H1 (cell line): ENCODE measurements around the gene UBE3B. TPM values are rescaled to one million over a fixed set of nuclear protein-coding genes. Genes with fewer than 3 reads are reported as not detected.

Source experiments
- CTCF ChIA-PET: fragments of 300-600 bp; sonication (Branson Sonifier 250); formaldehyde crosslinking; loops from one replicate; lab custom pipeline; 2021; ENCODE audit not compliant: partially characterized antibody; lab: Charles Lee
- POLR2A ChIA-PET: fragments of 300-600 bp; sonication (Branson Sonifier 250); formaldehyde crosslinking; loops from one replicate; lab custom pipeline; 2021; ENCODE audit warnings: inconsistent platforms; ENCODE audit not compliant: partially characterized antibody; lab: Charles Lee
- DNase-seq, 2 experiments: peaks; one replicate each; pipeline versions ENCODE4 v3.0.0 to v3.0.0-alpha.2; 2010 to 2022; ENCODE audit warnings: low spot score in 2 of 2, low read depth in 1 of 2, mixed read lengths in 1 of 2
- FAIRE-seq: peaks from 2 replicates; lab custom pipeline; 2011; peaks lifted over from hg19 to GRCh38; lab: Jason Lieb, UNC
- H2AFZ ChIP-seq: 2 replicates; pipeline ENCODE4 v1.8.1; 2012; ENCODE audit warnings: low read length, inconsistent platforms
- H2AK5ac ChIP-seq: 2 replicates; pipeline ENCODE4 v1.6.1; 2013; ENCODE audit warnings: low read depth, low read length
- H2BK120ac ChIP-seq: replicated peaks from 2 replicates; pipeline ENCODE3; 2013; ENCODE audit warnings: low read depth, low read length, inconsistent platforms
- H2BK12ac ChIP-seq: 2 replicates; pipeline ENCODE4 v1.6.1; 2013; ENCODE audit warnings: low read depth, low read length
- H2BK15ac ChIP-seq: 2 replicates; pipeline ENCODE4 v1.6.1; 2013; ENCODE audit warnings: low read length
- H2BK20ac ChIP-seq: 2 replicates; pipeline ENCODE4 v1.6.1; 2013; ENCODE audit warnings: low read length
- H2BK5ac ChIP-seq: 2 replicates; pipeline ENCODE4 v1.6.1; 2013; ENCODE audit warnings: low read depth, low read length
- H3K14ac ChIP-seq: 2 replicates; pipeline ENCODE4 v1.6.1; 2013; ENCODE audit warnings: inconsistent platforms; ENCODE audit not compliant: insufficient read length
- H3K18ac ChIP-seq: 2 replicates; pipeline ENCODE4 v1.6.1; 2013; ENCODE audit warnings: low read length; ENCODE audit errors: extremely low read depth
- H3K23ac ChIP-seq: 2 replicates; pipeline ENCODE4 v1.6.1; 2013; ENCODE audit warnings: inconsistent platforms; ENCODE audit not compliant: insufficient read length
- H3K23me2 ChIP-seq: 2 replicates; pipeline ENCODE4 v1.6.1; 2013; ENCODE audit warnings: low read depth, low read length
- H3K27ac ChIP-seq: 2 replicates; pipeline ENCODE4 v1.6.1; 2011; ENCODE audit warnings: low read depth, low read length, inconsistent platforms
- H3K27me3 ChIP-seq, 4 experiments: replicated peaks in 1 of 4; 1 replicate in 1 of 4; 2 replicates in 3 of 4; pipeline versions ENCODE4 v1.6.1 to v1.8.1; 2011 to 2013; ENCODE audit warnings: low read length in 3 of 4, mild to moderate bottlenecking in 3 of 4, inconsistent platforms in 2 of 4, mixed read lengths in 2 of 4, moderate library complexity in 1 of 4; ENCODE audit not compliant: control insufficient read depth in 3 of 4, insufficient read depth in 3 of 4; ENCODE audit errors: extremely low read depth in 1 of 4
- H3K36me3 ChIP-seq, 4 experiments: 2 replicates each; pipeline versions ENCODE4 v1.6.1 to v1.8.1; 2011 to 2013; ENCODE audit warnings: mild to moderate bottlenecking in 4 of 4, low read length in 3 of 4, moderate library complexity in 2 of 4, control low read depth in 1 of 4, inconsistent platforms in 1 of 4; ENCODE audit not compliant: insufficient read depth in 4 of 4, control insufficient read depth in 2 of 4
- H3K4ac ChIP-seq: replicated peaks from 2 replicates; pipeline ENCODE3; 2013; ENCODE audit warnings: low read length, low read depth, mixed read lengths, inconsistent platforms; ENCODE audit not compliant: insufficient read length
- H3K4me1 ChIP-seq, 4 experiments: replicated peaks in 1 of 4; 1 replicate in 1 of 4; 2 replicates in 3 of 4; pipeline versions ENCODE4 v1.6.1 to v1.8.1; 2011 to 2013; ENCODE audit warnings: low read length in 3 of 4, inconsistent platforms in 2 of 4, mixed read lengths in 1 of 4; ENCODE audit not compliant: insufficient read depth in 4 of 4, control insufficient read depth in 3 of 4
- H3K4me2 ChIP-seq, 2 experiments: 2 replicates each; pipeline versions ENCODE4 v1.6.1 to v1.8.1; 2011 to 2013; ENCODE audit warnings: low read depth in 2 of 2, low read length in 2 of 2, control low read depth in 1 of 2, inconsistent platforms in 1 of 2, mild to moderate bottlenecking in 1 of 2; ENCODE audit not compliant: insufficient read depth in 1 of 2
- H3K4me3 ChIP-seq, 4 experiments: fragments of 200-600, 300-600 bp in 1 of 4; sonication (generic), shearing (Covaris generic), sonication (Bioruptor Twin) in 1 of 4; 2 replicates each; pipeline versions ENCODE4 v1.5.1 to v1.8.1; 2011 to 2016; ENCODE audit warnings: low read length in 4 of 4, low read depth in 3 of 4, control low read depth in 2 of 4, inconsistent platforms in 2 of 4, mild to moderate bottlenecking in 2 of 4, mixed read lengths in 1 of 4, moderate library complexity in 1 of 4; ENCODE audit not compliant: insufficient read depth in 2 of 4; ENCODE audit errors: extremely low read depth in 1 of 4
- H3K56ac ChIP-seq: replicated peaks from 2 replicates; pipeline ENCODE3; 2013; ENCODE audit warnings: low read depth, mild to moderate bottlenecking, mixed read lengths, low read length, inconsistent platforms; ENCODE audit not compliant: insufficient read length
- H3K79me1 ChIP-seq: 2 replicates; pipeline ENCODE4 v1.6.1; 2013; ENCODE audit warnings: low read depth, low read length, control low read depth
- H3K79me2 ChIP-seq, 2 experiments: 2 replicates each; pipeline versions ENCODE4 v1.6.1 to v1.8.1; 2012 to 2013; ENCODE audit warnings: low read length in 2 of 2, mild to moderate bottlenecking in 2 of 2, inconsistent platforms in 1 of 2; ENCODE audit not compliant: insufficient read depth in 2 of 2, control insufficient read depth in 1 of 2
- H3K9ac ChIP-seq, 4 experiments: replicated peaks in 1 of 4; 1 replicate in 1 of 4; 2 replicates in 3 of 4; pipeline versions ENCODE4 v1.6.1 to v1.8.1; 2011 to 2013; ENCODE audit warnings: low read depth in 3 of 4, low read length in 3 of 4, control low read depth in 2 of 4, mild to moderate bottlenecking in 2 of 4, moderate library complexity in 2 of 4, inconsistent platforms in 1 of 4; ENCODE audit errors: extremely low read depth in 1 of 4
- H3K9me3 ChIP-seq, 2 experiments: 2 replicates each; pipeline versions ENCODE4 v1.6.1 to v1.8.1; 2012 to 2013; ENCODE audit warnings: mild to moderate bottlenecking in 2 of 2, moderate library complexity in 2 of 2, control low read depth in 1 of 2, inconsistent platforms in 1 of 2, low read depth in 1 of 2, low read length in 1 of 2, mixed read lengths in 1 of 2; ENCODE audit not compliant: insufficient read depth in 2 of 2
- H4K20me1 ChIP-seq, 2 experiments: replicated peaks in 1 of 2; 2 replicates each; pipeline versions ENCODE3 to v1.8.1; 2011 to 2013; ENCODE audit warnings: inconsistent platforms in 2 of 2, low read length in 2 of 2, mild to moderate bottlenecking in 1 of 2; ENCODE audit not compliant: insufficient read depth in 2 of 2, control insufficient read depth in 1 of 2
- H4K5ac ChIP-seq: 2 replicates; pipeline ENCODE4 v1.6.1; 2013; ENCODE audit warnings: low read length, low read depth, mixed read lengths, inconsistent platforms; ENCODE audit not compliant: insufficient read length
- H4K8ac ChIP-seq: 2 replicates; pipeline ENCODE4 v1.8.0; 2013; ENCODE audit warnings: mild to moderate bottlenecking, moderate library complexity, low read length, inconsistent platforms; ENCODE audit not compliant: insufficient read depth; ENCODE audit errors: extremely low read depth
- H4K91ac ChIP-seq: replicated peaks from 2 replicates; pipeline ENCODE3; 2013; ENCODE audit warnings: low read length, mixed read lengths, inconsistent platforms; ENCODE audit not compliant: insufficient read length
- BRCA1 ChIP-seq: IDR thresholded peaks from 2 replicates; pipeline ENCODE4 v1.6.1; 2012; ENCODE audit warnings: low read depth, low read length, improper control_type of control experiment
- CHD2 ChIP-seq: IDR thresholded peaks from 2 replicates; pipeline ENCODE4 v1.6.1; 2012; ENCODE audit warnings: low read length, improper control_type of control experiment
- FOSL1 ChIP-seq: IDR thresholded peaks from 2 replicates; pipeline ENCODE4 v1.6.1; 2011; ENCODE audit warnings: mild to moderate bottlenecking, low read depth, low read length, moderate library complexity; ENCODE audit not compliant: insufficient read depth
- NRF1 ChIP-seq: IDR thresholded peaks from 2 replicates; pipeline ENCODE4 v1.6.1; 2011; ENCODE audit warnings: mild to moderate bottlenecking, low read depth, low read length, improper control_type of control experiment
- RFX5 ChIP-seq: IDR thresholded peaks from 2 replicates; pipeline ENCODE4 v1.6.1; 2011; ENCODE audit warnings: low read depth, low read length, improper control_type of control experiment, borderline replicate concordance
- RXRA ChIP-seq: IDR thresholded peaks from 2 replicates; pipeline ENCODE4 v1.6.1; 2011; ENCODE audit warnings: low read depth, mild to moderate bottlenecking, low read length, moderate library complexity; ENCODE audit not compliant: insufficient read depth
- SIN3A ChIP-seq, 2 experiments: IDR thresholded peaks in 1 of 2; conservative IDR thresholded peaks in 1 of 2; 2 replicates each; pipeline ENCODE4 v1.6.1; 2011 to 2012; ENCODE audit warnings: low read length in 2 of 2, improper control_type of control experiment in 1 of 2, low read depth in 1 of 2, mild to moderate bottlenecking in 1 of 2
- TAF1 ChIP-seq: IDR thresholded peaks from 2 replicates; pipeline ENCODE4 v1.6.1; 2011; ENCODE audit warnings: mild to moderate bottlenecking, low read depth, low read length
- TCF12 ChIP-seq: IDR thresholded peaks from 2 replicates; pipeline ENCODE4 v1.6.1; 2011; ENCODE audit warnings: low read depth, mild to moderate bottlenecking, low read length
- WGBS, 2 experiments: shearing (Covaris generic) in 1 of 2; methylation state at CpG; one replicate each; pipeline versions ENCODE4 v1.1.6 to v1.1.7; 2013 to 2015; ENCODE audit warnings: low lambda C conversion rate in 2 of 2, mixed read lengths in 2 of 2, inconsistent platforms in 1 of 2, low coverage in 1 of 2, missing lambda C conversion rate in 1 of 2; ENCODE audit not compliant: insufficient replicate concordance in 2 of 2, insufficient coverage in 1 of 2, insufficient read length in 1 of 2; ENCODE audit errors: extremely low coverage in 1 of 2, missing lambda C conversion rate in 1 of 2; 5-methylcytosine and 5-hydroxymethylcytosine counted together
- polyA plus RNA-seq, 7 experiments: library from polyadenylated mRNA; depleted of rRNA in 3 of 7; stranded (reverse) in 5 of 7; unstranded in 2 of 7; fragments of >200 nt in 5 of 7; fragments of 200-250 nt in 2 of 7; gene quantifications; 1 replicate in 5 of 7; 2 replicates in 1 of 7; 4 replicates in 1 of 7; pipeline versions ENCODE4 v1.2.1 to v1.2.3, GENCODE V29; 2011 to 2013; ENCODE audit warnings: missing spikeins in 2 of 7, mixed read lengths in 2 of 7
- total RNA-seq: library from RNA; stranded (reverse); fragmentation: NEBNext Ultra II Directional; extraction: Animal tissue kit (Norgen Biotek cat#: 25700); gene quantifications from 2 replicates; pipeline ENCODE4 v1.2.1, GENCODE V29; 2021
- TF ChIP-seq, protein P1 (sequence below): IDR thresholded peaks from 2 replicates; pipeline ENCODE4 v1.6.1; 2012; ENCODE audit warnings: low read length, inconsistent platforms

The UBE3B gene
- total and polyA plus RNA-seq, 2 of the 8 experiments (the other 6 are each of a cell fraction or from before 2014, with no cell fraction given), result 14.0 to 21.1 TPM

DNA sequence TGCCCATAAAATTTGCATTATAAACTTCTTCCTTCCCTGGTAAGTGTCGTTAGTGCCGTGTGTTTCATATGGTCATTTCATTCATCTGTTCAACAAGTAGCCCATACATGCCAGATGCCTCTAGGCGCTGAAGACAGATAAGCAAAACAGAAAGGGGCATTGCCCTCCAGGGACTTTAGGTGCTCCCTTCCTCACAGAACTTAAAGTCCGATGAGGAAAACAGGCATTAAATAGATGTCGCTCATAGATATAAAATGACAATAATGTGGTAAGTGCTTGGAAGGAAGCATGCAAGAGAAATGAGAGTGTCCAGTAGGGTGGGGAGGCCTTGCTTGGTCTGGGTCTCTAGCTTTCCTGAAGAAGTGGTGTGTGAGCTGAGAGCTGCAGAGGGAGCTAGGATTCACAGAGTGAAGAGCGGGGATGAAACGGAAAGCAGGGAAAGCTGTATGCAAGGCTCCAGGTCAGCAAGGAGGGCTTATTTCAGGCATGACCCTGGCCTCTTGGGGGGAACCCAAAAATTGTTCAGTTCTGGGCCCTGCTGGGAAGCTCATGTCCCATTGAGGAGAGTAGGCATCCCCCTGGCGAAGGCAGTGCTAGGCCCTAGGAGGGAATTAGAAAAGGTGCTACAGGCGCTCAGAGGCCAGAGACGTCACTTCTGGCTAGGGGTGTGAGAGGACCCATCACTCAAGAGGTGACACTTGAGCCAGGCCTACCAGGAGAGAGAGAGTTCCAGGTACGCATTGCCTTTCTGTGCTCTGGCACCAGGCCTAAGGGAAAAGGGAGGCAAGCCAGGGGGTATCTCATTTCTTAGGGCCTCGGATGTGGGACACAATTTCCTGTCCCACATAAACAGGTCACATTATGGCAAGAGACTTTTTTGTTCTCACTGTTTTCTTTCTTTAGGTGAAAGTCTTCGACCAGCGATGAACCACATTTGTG lies 11.9 kb downstream of the UBE3B start:
- H3K4ac ChIP-seq, result no peak overlapping the region
- DNase-seq (no peak), FAIRE-seq (no peak)
- no peak overlapping the region for H2BK5ac ChIP-seq
- H4K91ac ChIP-seq, result no peak overlapping the region
- no peak overlapping the region for H2BK20ac ChIP-seq
- no peaks in the 10 kb centered on the region for H3K79me1 ChIP-seq
- no peaks in the 10 kb centered on the region for H3K27me3 ChIP-seq
- no peak overlapping the region for H2AFZ ChIP-seq
- no peak overlapping the region for H3K56ac ChIP-seq
- ChIA-PET POLR2A (no interaction called here), CTCF (interaction anchor here (0.8 to 1.0 kb wide), 3 partner anchors 10 to 42 kb away, joined by 3 read pairs; no protein-coding TSS in a partner anchor)
- no peak overlapping the region for H3K4me3 ChIP-seq
- H4K5ac ChIP-seq, result no peak overlapping the region
- no peak overlapping the region for H2BK15ac ChIP-seq
- H3K4me1 ChIP-seq, result no peaks in the 10 kb centered on the region
- no peaks in the 10 kb centered on the region for H3K23me2 ChIP-seq
- H3K18ac ChIP-seq, result no peak overlapping the region
- H4K20me1 ChIP-seq, result peaks cover 2 to 4% of the 10 kb centered on the region in 2 experiments
- no peaks in the 10 kb centered on the region for H3K9me3 ChIP-seq
- WGBS, 2 experiments, result 92% methylated on average over 14 of the region's 14 CpGs; no CpG with 5 or more reads in 1 of the 2 experiments
- peaks cover 9 to 67% (median 46%) of the 10 kb centered on the region in 4 experiments for H3K36me3 ChIP-seq
- no peaks in the 10 kb centered on the region for H3K79me2 ChIP-seq
- H2AK5ac ChIP-seq, result no peak overlapping the region
- no peak overlapping the region for H2BK12ac ChIP-seq
- H2BK120ac ChIP-seq, result no peak overlapping the region
- H4K8ac ChIP-seq, result no peak overlapping the region
- no peak overlapping the region for H3K23ac ChIP-seq
- no peak overlapping the region for H3K14ac ChIP-seq
- H3K9ac ChIP-seq, result no peak overlapping the region
- H3K4me2 ChIP-seq, result no peak overlapping the region
- H3K27ac ChIP-seq, result no peak overlapping the region
- TF ChIP-seq NRF1 (no peak), CHD2 (no peak), RXRA (no peak), TCF12 (no peak), RFX5 (no peak), BRCA1 (no peak), TAF1 (no peak), FOSL1 (no peak), SIN3A (conservative IDR thresholded peaks at IDR 0.05 in 1 of 2, IDR thresholded peaks at IDR 0.05 in 1 of 2; ENCODE audit: low read depth in 1 of 2, low read length in 2 of 2) (no peak)
- TF ChIP-seq, protein P1, sequence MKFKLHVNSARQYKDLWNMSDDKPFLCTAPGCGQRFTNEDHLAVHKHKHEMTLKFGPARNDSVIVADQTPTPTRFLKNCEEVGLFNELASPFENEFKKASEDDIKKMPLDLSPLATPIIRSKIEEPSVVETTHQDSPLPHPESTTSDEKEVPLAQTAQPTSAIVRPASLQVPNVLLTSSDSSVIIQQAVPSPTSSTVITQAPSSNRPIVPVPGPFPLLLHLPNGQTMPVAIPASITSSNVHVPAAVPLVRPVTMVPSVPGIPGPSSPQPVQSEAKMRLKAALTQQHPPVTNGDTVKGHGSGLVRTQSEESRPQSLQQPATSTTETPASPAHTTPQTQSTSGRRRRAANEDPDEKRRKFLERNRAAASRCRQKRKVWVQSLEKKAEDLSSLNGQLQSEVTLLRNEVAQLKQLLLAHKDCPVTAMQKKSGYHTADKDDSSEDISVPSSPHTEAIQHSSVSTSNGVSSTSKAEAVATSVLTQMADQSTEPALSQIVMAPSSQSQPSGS, result no peak
